Measurements from ENCODE around the gene UROS. TPM values are rescaled to one million over a fixed set of nuclear protein-coding genes. Genes with fewer than 3 reads are reported as not detected.
A peak's percentile ranks its signal among the peaks of the same experiment; 100 is the strongest.

The UROS gene
- total RNA-seq, 1 donor: 93.7 TPM

DNA sequence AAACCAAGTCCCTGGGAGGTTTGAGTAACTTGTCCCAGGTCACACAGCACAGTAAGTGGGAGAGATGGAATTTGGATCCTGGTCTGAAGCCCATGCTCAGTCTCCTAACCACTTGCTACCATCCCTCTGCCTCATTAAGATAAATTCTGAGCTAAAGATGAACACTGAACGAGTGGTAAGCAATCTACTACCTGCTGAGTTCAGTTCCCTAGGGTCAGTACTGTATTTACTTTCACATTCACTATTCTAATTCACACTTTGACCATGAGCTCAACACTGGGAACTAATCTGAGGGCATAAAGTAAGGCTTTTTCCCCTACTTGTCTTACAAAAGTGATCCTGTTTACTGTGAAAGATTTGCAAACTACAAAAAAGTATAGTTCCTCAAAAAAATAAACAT lies 2.4 kb downstream of the UROS start:
- no peak overlapping the region for H3K4me3 ChIP-seq (ENCODE audit: low read depth, low read length)
- TF ChIP-seq, protein P1, sequence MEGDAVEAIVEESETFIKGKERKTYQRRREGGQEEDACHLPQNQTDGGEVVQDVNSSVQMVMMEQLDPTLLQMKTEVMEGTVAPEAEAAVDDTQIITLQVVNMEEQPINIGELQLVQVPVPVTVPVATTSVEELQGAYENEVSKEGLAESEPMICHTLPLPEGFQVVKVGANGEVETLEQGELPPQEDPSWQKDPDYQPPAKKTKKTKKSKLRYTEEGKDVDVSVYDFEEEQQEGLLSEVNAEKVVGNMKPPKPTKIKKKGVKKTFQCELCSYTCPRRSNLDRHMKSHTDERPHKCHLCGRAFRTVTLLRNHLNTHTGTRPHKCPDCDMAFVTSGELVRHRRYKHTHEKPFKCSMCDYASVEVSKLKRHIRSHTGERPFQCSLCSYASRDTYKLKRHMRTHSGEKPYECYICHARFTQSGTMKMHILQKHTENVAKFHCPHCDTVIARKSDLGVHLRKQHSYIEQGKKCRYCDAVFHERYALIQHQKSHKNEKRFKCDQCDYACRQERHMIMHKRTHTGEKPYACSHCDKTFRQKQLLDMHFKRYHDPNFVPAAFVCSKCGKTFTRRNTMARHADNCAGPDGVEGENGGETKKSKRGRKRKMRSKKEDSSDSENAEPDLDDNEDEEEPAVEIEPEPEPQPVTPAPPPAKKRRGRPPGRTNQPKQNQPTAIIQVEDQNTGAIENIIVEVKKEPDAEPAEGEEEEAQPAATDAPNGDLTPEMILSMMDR (IDR thresholded peaks at IDR 0.05; ENCODE audit: insufficient read depth, low read depth, low read length): no peak
- DNase-seq (ENCODE audit: low read depth): no peak

DNA sequence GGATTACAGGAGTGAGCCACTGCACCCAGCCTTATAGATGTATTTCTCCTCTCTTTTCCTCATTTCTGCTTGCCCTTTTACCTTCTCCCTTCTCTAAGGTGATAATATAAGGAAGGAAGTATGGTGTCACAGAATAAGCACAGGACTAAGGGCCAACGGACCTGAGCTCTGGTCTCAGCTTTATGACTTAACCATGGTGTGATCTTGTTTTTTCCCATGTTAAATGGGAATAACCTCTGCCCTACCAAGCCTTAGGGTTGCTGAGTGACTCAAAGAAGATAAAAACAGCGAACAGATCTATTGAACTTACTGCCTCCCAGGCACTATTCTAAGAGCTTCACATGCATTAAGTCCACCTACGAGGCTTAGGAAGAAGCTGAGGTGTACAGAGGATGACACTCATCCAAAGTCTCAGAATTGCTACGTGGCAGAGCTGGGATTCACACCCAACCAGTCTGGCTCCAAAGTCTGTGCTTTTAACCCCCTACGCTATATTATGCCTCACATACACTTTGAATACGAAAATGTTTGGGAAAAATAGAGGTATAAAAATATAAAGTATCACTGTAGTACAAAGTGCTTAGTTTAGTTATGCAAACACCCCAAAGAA lies 5.6 kb downstream of the UROS start:
- no peak overlapping the region for H3K4me3 ChIP-seq (ENCODE audit: low read depth, low read length)
- TF ChIP-seq, protein P1 (IDR thresholded peaks at IDR 0.05; ENCODE audit: insufficient read depth, low read depth, low read length): no peak
- no peak for DNase-seq (ENCODE audit: low read depth)

DNA sequence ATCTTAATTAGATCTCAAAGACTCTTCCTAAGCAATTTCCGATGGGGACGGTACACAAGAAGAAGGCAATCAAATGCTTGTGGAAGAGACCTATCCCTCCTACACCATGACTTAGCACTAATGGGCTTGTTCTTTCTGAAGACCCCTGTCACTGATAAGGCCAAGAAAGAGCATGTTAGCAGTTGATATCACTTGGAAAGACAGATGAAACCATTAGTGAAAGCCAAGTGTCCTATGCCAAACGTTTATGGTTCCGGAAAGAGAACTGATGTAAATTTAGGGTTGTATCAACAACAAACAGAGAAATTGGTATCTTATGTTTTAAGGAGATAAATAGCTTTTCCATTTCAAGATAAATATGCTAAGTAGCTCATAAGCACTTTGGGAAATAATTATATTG lies 6.5 kb downstream of the UROS start:
- TF ChIP-seq, protein P1 (IDR thresholded peaks at IDR 0.05; ENCODE audit: insufficient read depth, low read depth, low read length): no peak
- no peak for DNase-seq (ENCODE audit: low read depth)
- no peak overlapping the region for H3K4me3 ChIP-seq (ENCODE audit: low read depth, low read length)

DNA sequence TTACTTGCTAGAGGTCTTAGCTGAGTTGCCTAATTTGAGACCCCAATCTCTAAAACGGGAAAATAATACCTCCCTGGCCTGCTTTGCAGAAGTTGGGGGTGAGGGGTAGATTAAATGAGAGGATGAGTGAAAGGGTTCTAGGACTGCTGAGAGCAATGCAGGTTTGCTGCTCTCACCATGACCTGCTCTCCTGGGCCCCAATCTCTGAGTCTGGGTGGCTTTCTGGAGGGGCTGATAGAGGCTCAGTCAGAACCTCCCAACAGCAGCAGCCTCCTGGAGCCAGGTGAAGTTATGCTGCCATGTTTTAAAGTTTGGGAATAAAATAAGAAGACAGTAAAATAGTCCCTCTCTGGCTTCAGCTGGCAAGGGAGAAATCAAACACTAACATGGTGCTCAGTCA lies 7.3 kb downstream of the UROS start:
- no peak overlapping the region for H3K4me3 ChIP-seq (ENCODE audit: low read depth, low read length)
- TF ChIP-seq, protein P1 (IDR thresholded peaks at IDR 0.05; ENCODE audit: insufficient read depth, low read depth, low read length): no peak
- DNase-seq (ENCODE audit: low read depth): no peak

DNA sequence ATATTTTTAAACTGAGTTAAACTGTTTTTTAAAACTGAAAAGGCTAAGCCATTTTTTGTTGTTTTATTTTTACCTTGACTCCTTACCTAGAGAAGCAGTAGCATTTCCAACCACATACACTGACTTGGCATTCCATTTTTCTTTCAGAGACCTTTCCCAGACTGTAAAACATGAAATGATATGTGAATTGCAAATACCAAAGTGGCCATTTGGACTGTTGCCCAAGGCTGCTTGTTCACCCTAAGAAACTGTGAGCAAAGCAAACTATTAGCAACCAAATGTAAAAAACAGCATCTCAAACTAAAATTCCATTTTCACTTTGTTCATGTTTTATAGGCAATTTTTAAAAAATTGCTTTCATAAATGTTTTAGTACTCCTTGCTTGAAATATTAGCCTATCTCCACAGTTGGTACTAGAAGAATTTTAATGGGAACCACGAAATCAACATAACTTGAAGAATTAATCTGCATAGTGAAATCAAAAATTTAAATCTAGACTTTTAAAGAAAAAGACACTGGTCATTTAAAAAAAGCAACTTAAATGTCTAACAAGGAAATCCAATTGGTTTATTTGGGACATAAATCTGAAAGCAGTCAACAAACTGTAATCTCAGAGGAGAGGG lies 10.8 kb downstream of the UROS start:
- DNase-seq (ENCODE audit: low read depth): peak; percentile 35
- TF ChIP-seq, protein P1 (IDR thresholded peaks at IDR 0.05; ENCODE audit: insufficient read depth, low read depth, low read length): no peak
- H3K4me3 ChIP-seq (ENCODE audit: low read depth, low read length): no peak overlapping the region

DNA sequence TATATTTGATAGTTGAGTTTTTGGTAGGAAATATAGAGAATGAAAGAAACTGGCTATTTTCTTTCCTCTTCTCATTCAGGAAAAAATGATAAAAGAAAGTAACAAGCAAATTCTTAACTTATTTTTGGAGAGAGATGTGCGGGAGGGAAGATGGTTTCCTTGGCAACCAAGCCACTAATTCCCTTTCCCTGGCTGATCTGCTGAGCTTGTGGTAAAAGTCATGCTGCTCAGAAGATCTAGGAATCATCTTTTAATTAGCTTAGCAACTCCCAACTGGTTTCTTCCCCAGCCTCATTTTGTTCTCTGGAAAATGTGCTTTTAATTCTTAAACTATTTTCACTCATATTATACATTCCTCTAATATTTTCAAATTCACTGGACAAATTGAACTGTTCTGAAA lies 11.8 kb downstream of the UROS start:
- no peak for DNase-seq (ENCODE audit: low read depth)

More for the DNA sequence above, 11.8 kb downstream of the UROS start:
- TF ChIP-seq, protein P1 (IDR thresholded peaks at IDR 0.05; ENCODE audit: insufficient read depth, low read depth, low read length): no peak
- H3K4me3 ChIP-seq (ENCODE audit: low read depth, low read length): no peak overlapping the region
